ENCODE measurements around the gene GPD2. TPM values are rescaled to one million over a fixed set of nuclear protein-coding genes. Genes with fewer than 3 reads are reported as not detected.

Gene GPD2
- polyA plus RNA-seq, 1 donor from 2014 or later = 3.5 TPM

GRCh38 chr2:156398176-156398575 is 38.0 kb upstream of the GPD2 start:
- Histone ChIP-seq H2AFZ (ENCODE audit: low read depth, low read length) (no peak overlapping the region), H3K79me2 (replicated peaks; ENCODE audit: insufficient read depth, low read length) (no peaks in the 10 kb centered on the region), H3F3A (ENCODE audit: insufficient read depth, low read length, poor library complexity, severe bottlenecking) (peaks cover 3% of the 10 kb centered on the region), H3K27me3 (ENCODE audit: insufficient read depth, low read depth, low read length) (no peaks in the 10 kb centered on the region), H3K4me2 (ENCODE audit: low read length) (no peak overlapping the region), H4K20me1 (ENCODE audit: insufficient read depth) (no peaks in the 10 kb centered on the region), H3K9me2 (ENCODE audit: insufficient read depth, low read length) (no peaks in the 10 kb centered on the region), H3K36me3 (ENCODE audit: insufficient read depth, low read length) (no peaks in the 10 kb centered on the region), H3K4me3 (ENCODE audit: low read length) (no peak overlapping the region), H3K27ac (ENCODE audit: low read length) (no peak overlapping the region), H3K9ac (ENCODE audit: low read length) (no peak overlapping the region), H3K9me3 (ENCODE audit: low read length) (no peaks in the 10 kb centered on the region)
- no peak for TF ChIP-seq EP300 (conservative IDR thresholded peaks at IDR 0.05; ENCODE audit: poor library complexity, severe bottlenecking)
- no peak for TF ChIP-seq POLR2AphosphoS5 (IDR thresholded peaks at IDR 0.05)
- TF ChIP-seq CTCF (IDR thresholded peaks at IDR 0.05; ENCODE audit: poor library complexity, severe bottlenecking) = no peak
- no peak for TF ChIP-seq RAD21 (conservative IDR thresholded peaks at IDR 0.05)
- no peak for TF ChIP-seq MXI1 (conservative IDR thresholded peaks at IDR 0.05; ENCODE audit: poor library complexity, severe bottlenecking)
- TF ChIP-seq SMC3 (conservative IDR thresholded peaks at IDR 0.05; ENCODE audit: poor library complexity) = no peak
- no peak for TF ChIP-seq REST (IDR thresholded peaks at IDR 0.05; ENCODE audit: borderline replicate concordance)
- TF ChIP-seq EZH2 (IDR thresholded peaks at IDR 0.05; ENCODE audit: borderline replicate concordance, insufficient read depth, low read length, poor library complexity, severe bottlenecking) = no peak
- no peak for TF ChIP-seq TAF1 (IDR thresholded peaks at IDR 0.05; ENCODE audit: low read depth)

- Histone ChIP-seq H3K27ac (ENCODE audit: low read length) (peak overlapping the region; percentile 46), H3K79me2 (replicated peaks; ENCODE audit: insufficient read depth, low read length) (no peaks in the 10 kb centered on the region), H3K4me3 (ENCODE audit: low read length) (peak overlapping the region; percentile 84), H4K20me1 (ENCODE audit: insufficient read depth) (no peaks in the 10 kb centered on the region), H3K27me3 (ENCODE audit: insufficient read depth, low read depth, low read length) (no peaks in the 10 kb centered on the region), H3K9me3 (ENCODE audit: low read length) (no peaks in the 10 kb centered on the region), H2AFZ (ENCODE audit: low read depth, low read length) (peak overlapping the region; percentile 23), H3K9ac (ENCODE audit: low read length) (peak overlapping the region; percentile 66), H3K4me2 (ENCODE audit: low read length) (peak overlapping the region; percentile 72), H3K9me2 (ENCODE audit: insufficient read depth, low read length) (no peaks in the 10 kb centered on the region), H3F3A (ENCODE audit: insufficient read depth, low read length, poor library complexity, severe bottlenecking) (peaks cover 3% of the 10 kb centered on the region), H3K36me3 (ENCODE audit: insufficient read depth, low read length) (no peaks in the 10 kb centered on the region)
- TF ChIP-seq CTCF (IDR thresholded peaks at IDR 0.05; ENCODE audit: poor library complexity, severe bottlenecking) (no peak), RAD21 (conservative IDR thresholded peaks at IDR 0.05) (no peak), SMC3 (conservative IDR thresholded peaks at IDR 0.05; ENCODE audit: poor library complexity) (no peak), TAF1 (IDR thresholded peaks at IDR 0.05; ENCODE audit: low read depth) (no peak), EZH2 (IDR thresholded peaks at IDR 0.05; ENCODE audit: borderline replicate concordance, insufficient read depth, low read length, poor library complexity, severe bottlenecking) (no peak), POLR2AphosphoS5 (IDR thresholded peaks at IDR 0.05) (no peak), MXI1 (conservative IDR thresholded peaks at IDR 0.05; ENCODE audit: poor library complexity, severe bottlenecking) (no peak), REST (IDR thresholded peaks at IDR 0.05; ENCODE audit: borderline replicate concordance) (no peak), EP300 (conservative IDR thresholded peaks at IDR 0.05; ENCODE audit: poor library complexity, severe bottlenecking) (no peak)
These were observed 36.8 kb upstream of the GPD2 start for GRCh38 chr2:156399224-156399949.
